ENCODE measurements around the gene G6PC2.

Gene G6PC2

DNA sequence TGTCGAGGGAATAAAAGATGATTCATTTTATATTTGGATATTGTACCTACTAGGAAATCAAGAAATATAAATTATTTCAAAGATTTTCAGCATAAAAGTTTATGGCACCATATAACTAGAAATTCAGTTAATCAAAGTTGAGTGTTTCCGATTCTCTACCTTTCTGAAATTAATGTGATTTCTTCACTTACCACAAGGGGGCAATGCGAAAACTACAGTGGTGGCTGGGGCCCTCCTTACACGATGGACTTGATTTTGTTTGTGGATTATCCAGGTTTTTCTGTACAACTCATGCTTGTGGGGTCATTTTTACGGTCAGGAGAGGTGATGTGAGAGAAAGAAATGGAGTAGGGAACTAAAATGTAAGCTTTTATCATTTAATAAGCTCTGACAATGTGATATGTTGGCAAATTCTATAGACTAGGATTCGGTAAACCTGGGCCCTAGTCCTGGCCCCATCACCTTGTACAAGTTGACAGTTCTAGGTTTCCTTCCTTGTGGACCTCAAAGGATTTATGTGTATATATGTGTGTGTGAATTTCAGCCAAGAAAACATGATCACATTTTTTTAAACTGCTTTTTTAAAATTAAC is 47.6 kb downstream of the G6PC2 start:
- DNase-seq (ENCODE audit: low spot score): no peak

DNA sequence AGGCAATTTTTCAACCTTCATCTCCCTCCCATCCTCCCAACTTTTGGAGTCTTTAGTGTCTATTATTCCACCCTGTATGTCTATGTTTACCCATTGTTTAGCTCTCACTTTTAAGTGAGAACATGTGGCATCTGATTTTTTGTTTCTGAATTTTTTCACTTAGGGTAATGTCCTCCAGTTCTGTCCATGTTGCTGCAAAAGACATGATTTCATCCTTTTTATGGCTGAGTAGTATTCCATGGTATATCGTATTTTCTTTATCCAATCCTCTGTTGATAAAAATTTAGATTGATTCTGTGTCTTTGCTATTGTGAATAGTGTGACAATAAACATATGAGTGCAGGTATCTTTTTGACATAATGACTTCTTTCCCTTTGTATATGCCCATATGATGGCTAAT is 48.2 kb downstream of the G6PC2 start:
- DNase-seq (ENCODE audit: low spot score): no peak

DNA sequence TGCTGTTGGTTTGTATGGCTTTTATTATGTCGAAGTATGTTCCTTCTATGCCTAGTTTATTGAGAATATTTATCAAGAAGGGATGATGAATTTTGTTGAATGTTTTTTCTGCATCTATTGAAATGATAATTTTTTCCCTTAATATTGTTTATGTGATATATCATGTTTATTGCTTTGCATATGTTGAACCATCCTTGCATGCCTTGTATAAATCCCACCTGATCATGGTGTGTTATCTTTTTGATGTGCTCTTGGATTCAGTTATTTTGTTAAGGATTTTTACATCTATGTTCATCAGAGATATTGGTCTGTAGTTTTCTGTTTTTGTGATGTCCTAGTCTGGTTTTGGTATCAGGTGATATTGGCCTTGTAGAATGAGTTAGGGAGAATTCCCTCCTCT is 50.8 kb downstream of the G6PC2 start:
- DNase-seq (ENCODE audit: low spot score): no peak

DNA sequence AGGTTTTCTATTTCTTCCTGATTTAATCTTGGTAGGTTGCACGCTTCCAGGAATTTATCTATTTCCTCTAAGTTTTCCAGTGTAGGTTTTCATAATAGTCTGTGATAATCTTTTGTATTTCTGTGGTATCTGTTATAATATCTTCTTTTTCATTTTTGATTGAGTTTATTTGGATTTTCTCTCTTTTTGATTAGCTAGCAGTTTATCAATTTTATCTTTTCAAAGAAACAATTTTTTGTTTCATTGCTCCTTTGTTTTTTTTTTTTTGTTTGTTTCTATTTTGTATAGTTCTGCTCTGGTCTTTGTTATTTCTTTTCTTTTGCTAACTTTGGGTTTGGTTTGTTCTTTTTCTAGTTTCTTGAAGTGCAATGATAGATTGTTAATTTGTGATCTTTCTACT is 51.3 kb downstream of the G6PC2 start:
- DNase-seq (ENCODE audit: low spot score): no peak

DNA sequence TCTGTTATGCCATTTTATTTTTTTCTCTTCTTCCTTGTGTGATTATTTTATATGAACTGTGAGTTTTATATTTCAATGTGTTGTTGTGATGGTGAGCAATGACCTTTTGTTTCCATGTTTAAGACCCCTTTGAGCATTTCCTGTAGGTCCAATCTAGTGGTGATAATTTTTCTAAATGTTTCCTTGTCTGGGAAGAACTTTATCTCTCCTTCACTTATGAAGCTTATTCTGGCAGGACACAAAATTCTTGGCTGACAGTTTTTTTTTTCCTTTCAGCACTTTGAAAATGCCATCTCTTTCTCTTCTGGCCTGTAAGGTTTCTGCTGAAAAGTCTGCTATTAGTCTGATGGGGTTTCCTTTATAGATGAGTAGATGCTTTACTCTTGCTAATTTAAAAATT is 53.2 kb downstream of the G6PC2 start:
- no peak for DNase-seq (ENCODE audit: low spot score)

DNA sequence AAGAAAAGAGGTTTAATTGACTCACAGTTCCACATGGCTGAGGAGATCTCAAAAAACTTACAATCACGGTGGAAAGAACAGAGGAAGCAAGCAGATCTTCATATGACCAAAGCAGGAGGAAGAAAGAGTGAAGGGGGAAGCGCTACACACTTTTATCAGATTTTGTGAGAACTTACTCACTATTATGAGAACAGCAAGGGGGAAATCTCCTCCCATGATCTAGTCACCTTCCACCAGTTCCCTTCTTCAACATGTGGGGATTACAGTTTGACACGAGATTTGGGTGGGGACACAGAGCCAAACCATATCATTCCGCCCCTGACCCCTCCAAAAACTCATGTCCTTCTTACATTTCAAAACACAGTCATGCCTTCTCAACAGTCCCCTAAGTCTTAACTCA is 54.2 kb downstream of the G6PC2 start:
- DNase-seq (ENCODE audit: low spot score): no peak

DNA sequence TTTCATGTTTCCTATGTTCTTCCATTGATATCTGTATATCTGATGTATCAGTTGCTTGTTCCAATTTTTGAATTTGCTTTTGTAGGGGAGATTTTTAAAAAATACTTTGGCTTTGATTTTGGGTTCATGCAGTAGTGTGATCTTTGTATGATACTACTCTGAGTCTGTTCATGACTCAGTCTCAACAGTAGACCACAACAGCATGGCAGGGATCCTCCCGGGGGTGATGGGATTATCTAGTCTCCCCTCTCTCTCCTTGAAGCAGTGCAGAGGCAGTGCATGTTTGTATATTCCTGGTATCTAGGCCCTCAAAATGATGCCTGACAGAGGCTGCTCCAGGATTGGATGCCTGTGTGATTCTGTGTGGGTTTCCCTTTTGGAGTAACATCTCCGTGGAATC is 55.3 kb downstream of the G6PC2 start:
- DNase-seq (ENCODE audit: low spot score): no peak

Measured in Ammon's horn (tissue), 1 donor.